GM19239 (cell line): ENCODE measurements around the gene AP1AR.
"Not testable (repeated sequence)": the region's sequence is repeated elsewhere in the genome, so short reads cannot be mapped to it uniquely, and the experiment has no call there.

Experiments
- DNase-seq: peaks from one replicate; pipeline ENCODE4 v3.0.0; 2011; ENCODE audit warnings: low spot score; ENCODE audit not compliant: insufficient read length
- FAIRE-seq: peaks from 2 replicates; lab custom pipeline; 2011; peaks lifted over from hg19 to GRCh38; lab: Jason Lieb, UNC

Gene AP1AR

DNA sequence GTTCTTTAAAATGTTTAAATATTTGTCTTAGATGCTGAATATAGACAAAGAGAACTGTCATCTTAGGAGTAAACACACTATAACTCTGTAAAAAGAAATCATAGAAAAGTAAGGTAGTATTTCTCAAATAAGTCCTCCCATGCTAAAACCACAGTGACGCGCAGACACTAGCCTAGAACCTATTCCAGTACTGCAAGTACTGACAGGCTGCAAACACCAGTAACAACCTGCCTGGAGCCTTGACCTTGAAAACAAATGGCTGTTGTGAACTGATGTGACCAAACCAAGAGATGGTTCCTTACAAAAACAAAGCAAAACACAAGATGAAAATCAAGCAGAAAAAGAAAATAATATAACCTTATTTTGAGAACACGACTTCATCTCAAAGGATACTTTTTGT, 45.6 kb downstream of the AP1AR start:
- no peak for FAIRE-seq
- DNase-seq: no peak

DNA sequence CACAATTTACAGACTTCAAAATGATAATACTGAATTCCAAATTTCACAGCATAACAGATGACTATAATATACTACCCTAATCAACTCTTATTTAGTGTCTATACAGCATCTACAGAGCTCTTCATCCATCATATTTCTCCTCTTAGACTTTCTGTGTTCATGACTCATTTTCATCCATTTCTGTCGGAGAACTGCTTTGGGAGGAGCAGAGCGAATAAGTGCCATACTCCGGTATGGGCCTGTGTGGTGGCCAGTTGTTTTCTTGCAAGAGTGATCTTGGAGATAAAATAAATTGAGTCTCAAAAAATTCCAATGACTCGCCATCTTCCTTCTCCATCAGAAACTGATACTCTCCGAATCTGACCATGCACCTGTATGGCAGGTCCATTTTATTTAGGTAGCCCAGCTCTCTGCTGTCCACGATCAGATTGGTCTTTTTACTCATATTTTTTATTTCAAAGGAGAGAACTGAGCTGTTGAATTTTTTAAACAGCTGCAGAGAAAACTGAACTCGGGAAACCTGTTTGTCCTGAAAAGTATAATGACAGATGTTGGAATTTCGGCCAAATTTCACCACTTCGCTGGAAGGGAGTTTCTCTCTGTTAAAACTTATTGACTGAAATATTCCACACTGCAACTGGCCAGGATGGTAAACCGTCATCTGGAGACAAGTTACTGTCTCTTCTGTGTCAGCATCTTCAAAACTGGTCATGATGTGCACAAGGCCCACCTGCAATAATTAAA, 46.3 kb downstream of the AP1AR start:
- no peak for DNase-seq
- peak; percentile 44 for FAIRE-seq

DNA sequence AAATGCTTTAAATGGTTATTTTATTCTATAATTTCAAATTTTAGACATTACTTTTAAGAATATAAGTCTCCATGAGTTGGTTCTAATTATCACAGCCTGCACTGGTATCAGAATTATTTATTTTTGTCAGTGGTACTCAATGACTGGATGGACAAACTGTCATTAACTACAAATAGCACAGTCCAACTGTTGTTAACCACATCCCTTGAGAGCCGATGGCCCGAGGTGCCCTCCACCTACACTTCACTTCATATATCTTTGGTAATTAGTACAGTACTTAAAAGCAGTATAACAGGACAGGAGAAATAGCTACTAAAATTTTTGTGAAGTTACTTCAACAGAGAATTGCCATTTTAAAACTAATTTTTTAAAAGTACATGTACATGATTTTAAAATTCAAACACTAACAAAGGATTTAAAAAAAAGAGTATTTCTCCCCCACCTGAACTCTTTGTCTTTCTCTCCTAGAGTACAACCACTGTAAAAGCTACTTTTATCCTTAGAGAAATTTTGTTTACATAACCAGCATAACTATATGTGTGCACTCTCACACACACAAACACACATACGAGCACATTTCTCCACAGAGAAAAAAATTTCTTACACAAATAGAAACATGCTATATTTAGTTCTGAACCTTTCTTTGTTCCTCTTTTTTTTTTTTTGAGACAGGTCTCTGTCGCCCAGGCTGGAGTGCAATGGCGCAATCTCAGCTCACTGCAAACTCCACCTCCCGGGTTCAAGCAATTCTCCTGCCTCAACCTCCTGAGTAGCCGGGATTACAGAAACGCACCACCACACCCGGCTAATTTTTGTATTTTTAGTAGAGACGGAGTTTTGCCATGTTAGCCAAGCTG, 47.7 kb downstream of the AP1AR start:
- DNase-seq (no peak), FAIRE-seq (peak; percentile 88)

DNA sequence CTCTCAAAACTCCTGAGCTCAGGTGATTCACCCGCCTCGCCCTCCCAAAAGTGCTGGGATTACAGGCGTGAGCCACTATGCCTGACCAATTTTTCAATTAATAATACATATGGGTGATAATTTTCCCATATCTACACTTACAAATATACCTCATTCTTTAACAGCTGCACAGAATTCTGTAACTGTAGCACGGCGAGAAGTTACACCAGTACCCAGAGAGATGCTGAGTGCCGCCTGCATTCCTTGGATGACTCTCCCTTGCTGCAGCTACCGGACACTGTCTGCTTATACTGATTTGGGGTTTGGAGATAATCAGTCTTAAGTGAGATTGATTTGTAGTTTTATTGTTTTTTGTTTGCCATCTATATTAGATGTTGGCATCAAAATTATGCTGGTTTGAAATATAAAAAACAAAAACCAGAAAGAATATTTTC, 48.3 kb downstream of the AP1AR start:
- peak; percentile 8 for FAIRE-seq
- DNase-seq: no peak

DNA sequence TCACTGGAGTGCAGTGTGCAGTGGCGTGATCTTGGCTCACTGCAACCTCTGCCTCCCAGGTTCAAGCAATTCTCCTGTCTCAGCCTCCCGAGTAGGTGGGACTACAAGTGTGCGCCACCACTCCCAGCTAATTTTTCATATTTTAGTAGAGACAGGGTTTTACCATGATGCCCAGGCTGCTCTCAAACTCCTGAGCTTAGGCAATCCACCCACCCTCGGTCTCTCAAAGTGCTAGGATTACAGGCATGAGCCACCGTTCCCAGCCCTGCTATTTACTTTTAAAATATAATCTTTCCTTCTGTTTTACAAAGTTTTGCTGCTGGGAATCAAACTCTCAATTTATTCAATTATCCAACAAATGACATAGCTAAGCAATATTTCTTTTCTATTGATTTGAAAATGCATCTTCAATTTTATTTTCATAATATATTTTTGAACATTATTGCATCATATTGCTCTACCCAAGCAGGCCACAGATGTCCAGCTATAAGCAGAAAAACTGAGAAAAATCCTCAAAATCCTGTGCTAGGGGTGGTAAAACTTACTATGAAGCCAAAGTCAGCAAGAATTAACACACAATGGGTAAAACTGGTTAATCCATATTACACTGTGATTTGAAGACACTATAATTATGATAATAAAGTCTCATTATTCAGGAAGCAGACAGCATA, 48.9 kb downstream of the AP1AR start:
- FAIRE-seq: no peak
- DNase-seq: no peak

DNA sequence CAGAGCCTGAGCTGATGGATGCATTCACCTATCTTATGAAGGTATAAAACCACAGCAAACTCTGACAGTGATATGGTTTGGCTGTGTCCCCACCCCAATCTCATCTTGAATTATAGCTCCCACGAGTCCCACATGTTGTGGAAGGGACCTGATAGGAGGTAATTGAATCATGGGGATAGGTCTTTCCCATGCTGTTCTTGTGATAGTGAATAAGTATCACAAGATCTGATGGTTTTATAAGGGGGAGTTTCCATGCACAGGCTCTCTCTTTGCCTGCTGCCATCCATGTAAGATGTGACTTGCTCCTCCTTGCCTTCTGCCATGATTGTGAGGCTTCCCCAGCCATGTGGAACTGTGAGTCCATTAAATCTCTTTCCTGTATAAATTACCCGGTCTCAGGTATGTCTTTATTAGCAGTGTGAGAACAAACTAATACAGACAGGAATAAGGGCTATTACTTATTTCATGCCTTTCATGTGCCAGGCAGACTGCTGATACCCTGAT, 50.4 kb downstream of the AP1AR start:
- DNase-seq, FAIRE-seq: not testable (repeated sequence)

DNA sequence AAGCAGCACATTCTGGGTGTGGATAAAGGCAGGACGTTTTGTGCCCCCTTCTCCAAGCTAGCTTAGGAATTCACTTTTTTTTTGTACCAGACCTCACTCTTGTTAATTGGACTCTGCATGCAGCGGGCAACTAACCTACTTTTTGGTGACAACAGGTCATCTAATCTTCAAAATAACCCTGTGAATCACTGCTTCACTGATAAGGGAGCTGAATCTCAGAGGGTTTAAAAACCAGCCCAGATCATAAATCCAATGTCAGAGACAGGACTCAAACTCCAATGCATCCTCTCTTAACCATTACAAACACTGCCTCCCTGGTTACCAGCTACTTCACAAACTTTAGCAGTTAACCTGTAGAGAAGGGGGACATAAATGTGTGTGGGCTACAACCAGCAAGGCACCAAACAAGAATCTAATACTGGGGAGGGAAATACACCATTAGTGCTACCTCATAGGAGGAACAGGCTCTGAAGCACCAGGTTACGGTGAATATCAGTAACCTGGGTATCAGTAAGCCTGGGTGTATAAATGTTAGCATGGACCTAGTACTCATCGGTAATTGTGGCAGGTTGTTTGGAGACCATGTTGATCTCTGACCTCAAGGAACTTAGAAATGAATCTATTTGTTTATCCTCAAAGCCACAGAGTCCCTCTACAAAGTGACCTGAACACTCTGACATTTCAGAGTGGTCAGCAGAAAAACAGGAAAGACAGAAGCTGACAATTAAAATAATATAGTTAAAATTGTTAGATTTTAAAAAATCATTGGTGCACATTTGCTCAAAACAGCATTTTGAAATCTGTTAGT, 51.5 kb downstream of the AP1AR start:
- DNase-seq: no peak
- no peak for FAIRE-seq

DNA sequence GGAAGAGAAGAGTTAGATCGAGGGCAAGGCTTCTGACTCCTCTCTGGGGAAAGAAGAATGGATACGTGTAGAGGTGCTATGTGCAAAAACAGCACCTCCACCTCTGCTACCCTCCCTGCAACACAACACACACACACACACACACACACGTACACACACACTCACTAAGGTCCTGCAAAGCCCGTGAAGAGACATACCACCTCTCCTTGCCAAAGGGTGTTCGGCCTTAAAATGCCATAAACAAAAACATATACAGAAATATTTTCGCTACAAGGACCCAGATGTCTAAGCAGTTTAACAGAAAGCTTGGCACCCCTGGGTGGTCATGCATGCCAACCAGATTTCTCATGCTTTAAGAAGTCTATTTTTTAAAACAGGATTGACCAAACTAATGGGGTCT, 52.6 kb downstream of the AP1AR start:
- no peak for DNase-seq
- no peak for FAIRE-seq

DNA sequence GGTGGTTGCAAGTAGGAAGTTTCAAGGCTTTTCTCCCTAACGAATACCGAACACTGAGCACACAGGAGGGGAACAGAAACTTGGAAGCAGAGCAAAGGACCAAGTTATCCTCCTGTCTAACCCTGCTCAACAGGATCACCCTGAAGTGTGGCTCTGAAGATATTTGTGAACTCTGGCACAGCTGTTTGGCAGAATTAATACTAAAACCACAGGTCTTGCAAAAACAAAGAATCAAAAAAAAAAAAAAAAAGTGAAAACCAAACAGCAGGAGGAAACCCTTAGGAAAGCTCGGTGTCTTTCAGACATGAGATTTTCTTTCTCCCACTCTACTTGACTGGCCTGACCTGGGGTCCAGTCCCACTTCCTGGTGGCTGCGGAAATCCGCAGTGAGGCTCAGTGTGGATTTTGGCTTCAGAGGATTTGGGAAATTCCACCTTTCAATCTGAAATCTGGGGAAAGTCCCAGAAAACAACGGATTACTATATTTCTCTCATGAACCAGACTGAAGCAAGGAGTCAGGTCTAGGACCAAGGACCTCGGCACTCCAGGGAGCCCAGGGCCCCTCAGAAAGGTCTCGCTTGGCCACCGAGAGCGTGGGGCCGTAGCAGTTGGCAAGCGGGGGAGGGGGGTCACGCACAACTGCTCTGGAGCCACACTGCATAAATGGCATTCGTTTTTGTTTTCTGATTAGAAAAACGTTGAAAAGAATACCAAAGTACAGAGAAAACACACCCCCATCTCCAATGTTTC, 53.2 kb downstream of the AP1AR start:
- DNase-seq (no peak), FAIRE-seq (peak; percentile 72)

DNA sequence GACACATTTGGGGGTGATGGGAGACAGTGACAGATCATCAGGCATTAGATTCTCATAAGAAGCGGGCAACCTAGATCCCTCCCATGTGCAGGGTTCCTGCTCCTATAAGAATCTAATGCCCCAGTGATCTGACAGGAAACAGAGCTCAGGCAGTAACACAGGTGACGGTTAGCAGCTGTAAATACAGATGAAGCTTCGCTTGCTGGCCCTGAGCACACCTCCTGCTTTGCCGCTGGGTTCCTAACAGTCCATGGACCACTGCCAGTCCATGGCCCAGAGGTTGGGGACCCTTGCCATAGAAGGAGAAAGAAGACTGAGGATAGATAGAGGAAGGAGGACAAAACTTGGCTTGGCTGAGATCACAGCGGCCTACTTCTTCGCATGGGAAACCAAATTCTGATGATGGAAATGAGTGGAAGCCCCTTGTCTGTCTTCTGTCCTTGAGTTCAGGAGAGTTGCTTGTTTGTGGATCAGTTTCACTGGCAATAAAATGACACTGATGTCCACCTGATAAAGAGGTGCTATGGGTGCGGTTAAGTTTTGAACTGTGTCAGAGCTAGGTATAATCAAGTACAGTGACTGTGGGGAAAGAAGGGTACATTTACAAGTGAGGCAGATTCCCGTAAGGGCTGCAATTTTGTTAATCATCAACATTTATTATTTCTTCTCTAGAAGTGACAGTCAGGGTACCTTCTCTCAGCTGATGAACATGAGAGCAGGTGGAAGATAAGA, 55.8 kb downstream of the AP1AR start:
- FAIRE-seq: peak; percentile 95
- no peak for DNase-seq

DNA sequence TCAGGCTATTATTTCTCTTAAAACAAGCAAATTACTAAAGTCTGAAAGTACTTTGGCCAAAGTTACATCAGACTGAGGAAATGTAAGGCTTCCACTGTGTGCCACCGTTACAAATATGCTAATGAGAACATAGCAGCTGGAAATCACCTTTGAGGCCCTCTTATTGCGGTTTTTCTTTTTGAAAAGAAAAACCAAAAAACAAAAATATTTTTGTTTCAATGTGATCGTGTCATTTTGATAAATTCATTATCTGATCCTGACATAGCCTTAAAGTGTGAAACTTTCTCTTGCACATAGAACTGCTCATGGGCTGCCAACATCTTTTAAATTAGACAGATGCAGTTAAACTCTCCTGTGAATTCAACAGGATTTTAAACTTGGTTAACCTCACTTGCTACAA, 56.9 kb downstream of the AP1AR start:
- DNase-seq: no peak
- FAIRE-seq: no peak

DNA sequence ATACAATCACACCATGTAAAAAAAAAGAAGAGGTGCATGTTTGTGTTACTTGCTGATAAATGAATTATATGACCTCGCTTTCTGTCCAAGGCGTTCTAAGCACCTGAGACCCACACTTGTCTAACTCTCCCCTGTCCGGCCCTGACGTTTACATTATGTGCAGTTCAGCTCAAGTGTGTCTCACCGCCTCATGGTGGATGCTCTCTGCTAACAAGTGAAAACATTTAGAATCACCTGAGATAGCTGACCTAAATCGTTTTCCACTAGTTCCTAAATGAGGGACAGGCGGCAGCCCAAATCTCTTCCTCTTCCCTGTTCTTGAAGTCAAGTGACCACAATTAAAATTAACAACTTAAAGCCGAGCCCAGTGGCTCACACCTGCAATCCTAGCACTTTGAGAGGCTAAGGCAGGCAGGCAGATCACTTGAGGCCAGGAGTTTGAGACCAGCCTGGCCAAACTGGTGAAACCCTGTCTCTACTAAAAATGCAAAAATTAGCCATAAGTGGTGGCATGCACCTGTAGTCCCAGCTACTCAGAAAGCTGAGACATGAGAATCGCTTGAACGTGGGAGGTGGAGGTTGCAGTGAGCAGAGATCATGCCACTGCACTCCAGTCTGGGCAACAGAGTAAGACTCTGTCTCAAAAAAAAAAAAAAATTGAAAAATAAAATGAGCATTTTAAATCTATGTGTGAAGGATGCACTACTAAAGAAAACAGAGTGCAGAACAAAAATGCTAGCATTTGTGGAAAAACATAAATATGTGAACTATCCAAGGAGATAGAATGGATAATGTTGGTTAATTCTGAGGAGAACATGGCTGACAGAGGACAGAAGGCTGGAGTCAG, 58.0 kb downstream of the AP1AR start:
- DNase-seq: no peak
- peak; percentile 93 for FAIRE-seq

DNA sequence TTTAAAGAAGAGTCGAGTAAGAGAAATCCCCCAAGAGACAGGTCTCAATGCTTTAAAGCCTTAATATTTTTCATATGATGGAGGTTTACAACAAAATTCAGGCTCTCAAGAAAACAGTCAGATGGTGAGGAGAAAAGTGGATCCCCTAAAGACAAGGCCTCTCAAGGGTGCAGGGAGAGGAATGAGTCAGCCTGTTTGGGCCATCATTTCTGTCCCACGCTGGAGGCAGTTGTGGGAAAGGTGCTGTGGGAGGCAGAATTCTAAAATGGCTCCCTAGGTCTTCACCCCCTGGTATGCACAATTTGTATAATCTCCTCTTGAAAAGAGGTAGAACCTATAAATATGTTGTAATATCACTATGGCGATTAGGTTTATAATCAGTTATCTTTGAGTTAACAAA, 58.8 kb downstream of the AP1AR start:
- no peak for DNase-seq
- peak; percentile 91 for FAIRE-seq

DNA sequence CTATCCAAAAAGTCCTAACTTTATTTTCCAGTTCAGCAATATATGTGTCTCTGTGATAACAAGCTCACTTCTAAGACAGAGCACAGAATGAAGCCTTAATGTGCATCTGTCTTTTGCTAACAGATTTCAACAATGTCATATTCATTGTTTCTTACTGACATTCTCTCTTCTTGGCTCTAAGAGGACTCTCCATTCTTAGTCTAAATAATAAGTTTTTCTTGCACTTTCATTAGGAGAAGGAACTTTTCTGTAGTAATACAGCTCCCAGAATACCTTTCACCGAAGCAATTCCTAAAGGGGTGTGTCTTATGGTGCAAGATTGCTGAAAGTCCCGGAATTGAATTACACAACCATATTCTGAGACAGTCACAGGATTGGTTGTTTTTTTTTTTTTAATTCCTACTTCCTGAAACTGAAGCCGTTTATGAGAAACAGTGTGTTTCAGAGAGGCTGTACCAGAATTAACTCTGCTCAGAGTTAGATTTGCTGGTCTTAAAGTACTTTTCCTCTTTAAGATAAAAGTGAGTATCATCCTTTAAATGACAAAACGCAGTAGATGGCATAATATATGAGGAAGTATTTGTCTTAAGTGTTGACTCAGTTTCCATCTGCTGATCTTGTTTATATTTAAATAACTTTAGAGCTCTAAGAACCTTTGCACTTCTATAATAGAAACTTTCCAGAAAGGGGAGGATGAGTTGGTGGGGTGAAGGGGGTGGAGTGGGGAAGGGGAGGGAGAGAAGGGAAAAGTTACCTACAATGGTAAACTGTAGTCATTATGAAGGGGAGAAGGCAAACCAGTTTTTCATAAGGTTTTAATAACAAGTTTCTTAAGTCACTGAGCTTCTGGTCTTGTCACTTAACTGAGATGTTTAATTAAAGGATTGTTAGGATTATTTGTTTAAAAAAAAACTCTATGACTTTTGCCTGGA, 65.6 kb downstream of the AP1AR start, which contains the start of gene ALPK1:
Gene ALPK1 (plus strand): TSS at position 421 of the 932 bp plus-strand sequence.
- DNase-seq (peak; percentile 17), FAIRE-seq (peak; percentile 97)

DNA sequence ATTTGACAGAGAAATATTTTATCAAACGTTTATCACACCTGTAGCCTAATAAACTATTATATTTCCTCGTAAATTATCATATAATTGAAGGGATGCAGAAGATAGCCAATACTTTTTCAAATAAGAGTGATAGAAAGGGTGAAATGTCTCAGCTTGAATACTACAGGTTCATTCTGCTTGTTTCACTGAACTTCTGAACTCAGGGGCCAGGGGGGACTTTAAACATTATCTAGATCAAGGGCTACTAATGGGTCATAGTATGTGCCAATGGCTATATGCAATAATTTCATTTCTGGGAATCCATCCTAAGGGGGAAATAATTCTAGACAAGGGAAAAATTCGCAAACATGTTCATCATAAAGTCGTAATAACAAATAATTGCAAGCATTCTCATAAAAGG, 68.1 kb downstream of the AP1AR start:
- FAIRE-seq (no peak), DNase-seq (no peak)
